ENCODE data around the gene KLF1. TPM values are rescaled to one million over a fixed set of nuclear protein-coding genes. Genes with fewer than 3 reads are reported as not detected.

The KLF1 gene
- total RNA-seq, 1 experiment from 2014 or later = 0.06 TPM

DNA sequence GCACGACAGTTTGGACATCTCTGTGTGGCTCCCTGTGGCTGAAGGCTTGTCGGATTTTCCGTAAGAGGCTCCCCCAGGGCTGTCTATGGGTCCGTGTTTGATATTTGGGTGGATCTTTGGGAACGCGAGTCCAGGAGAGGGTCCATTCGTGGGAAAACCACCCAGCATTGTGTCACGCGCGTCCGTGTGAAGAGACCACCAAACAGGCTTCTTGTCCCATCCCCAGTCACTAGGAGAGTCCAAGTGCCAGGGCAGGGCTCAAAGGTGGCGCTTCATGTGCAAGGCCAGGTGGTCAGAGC lies 2.4 kb downstream of the KLF1 start:
- no peak overlapping the region for H3K4me3 ChIP-seq
- no peak overlapping the region for H3K27ac ChIP-seq
- no peak for DNase-seq
- H3K36me3 ChIP-seq = no peaks in the 10 kb centered on the region
- no peaks in the 10 kb centered on the region for H3K4me1 ChIP-seq
- no peaks in the 10 kb centered on the region for H3K9me3 ChIP-seq (replicated peaks)
- no peaks in the 10 kb centered on the region for H3K27me3 ChIP-seq

GRCh38 chr19:12884202-12884601 lies 2.8 kb downstream of the KLF1 start:
- no peaks in the 10 kb centered on the region for H3K4me1 ChIP-seq
- no peak for DNase-seq
- H3K36me3 ChIP-seq = no peaks in the 10 kb centered on the region
- H3K27ac ChIP-seq = no peak overlapping the region
- no peak overlapping the region for H3K4me3 ChIP-seq
- H3K9me3 ChIP-seq (replicated peaks) = no peaks in the 10 kb centered on the region
- H3K27me3 ChIP-seq = no peaks in the 10 kb centered on the region

- no peaks in the 10 kb centered on the region for H3K9me3 ChIP-seq (replicated peaks)
- H3K4me1 ChIP-seq = no peaks in the 10 kb centered on the region
- H3K27me3 ChIP-seq = no peaks in the 10 kb centered on the region
- no peak overlapping the region for H3K27ac ChIP-seq
- no peak for DNase-seq
- no peak overlapping the region for H3K4me3 ChIP-seq
- 0 out of 2 replicates have a peak, but pooled peaks cover 2% of the 10 kb centered on the region for H3K36me3 ChIP-seq
Measured at GRCh38 chr19:12882589-12882988, 4.4 kb downstream of the KLF1 start.

GRCh38 chr19:12881172-12881808 lies 5.7 kb downstream of the KLF1 start, which contains the start of gene DNASE2:
TSS of gene DNASE2 (minus strand) at chr19:12881449. CDS start at chr19:12881375, 74 bp downstream.
- peak within 1 kb of the TSS; percentile 49 for H3K27ac ChIP-seq
- DNase-seq = peak; percentile 99 to 100

GRCh38 chr19:12880551-12881171 lies 6.3 kb downstream of the KLF1 start:
- Histone ChIP-seq H3K27ac (peak overlapping the region; percentile 49), H3K9me3 (replicated peaks) (no peaks in the 10 kb centered on the region), H3K36me3 (0 out of 2 replicates have a peak, but pooled peaks cover 2% of the 10 kb centered on the region), H3K27me3 (no peaks in the 10 kb centered on the region), H3K4me1 (no peaks in the 10 kb centered on the region), H3K4me3 (peak overlapping the region; percentile 63)
- peak; percentile 60 to 64 for DNase-seq

More at GRCh38 chr19:12881172-12881808, 5.7 kb downstream of the KLF1 start, which contains the start of gene DNASE2:
- Histone ChIP-seq H3K4me1 (no peaks in the 10 kb centered on the region), H3K36me3 (0 out of 2 replicates have a peak, but pooled peaks cover 2% of the 10 kb centered on the region), H3K9me3 (replicated peaks) (no peaks in the 10 kb centered on the region), H3K4me3 (peak within 1 kb of the TSS; percentile 63), H3K27me3 (no peaks in the 10 kb centered on the region)

DNA sequence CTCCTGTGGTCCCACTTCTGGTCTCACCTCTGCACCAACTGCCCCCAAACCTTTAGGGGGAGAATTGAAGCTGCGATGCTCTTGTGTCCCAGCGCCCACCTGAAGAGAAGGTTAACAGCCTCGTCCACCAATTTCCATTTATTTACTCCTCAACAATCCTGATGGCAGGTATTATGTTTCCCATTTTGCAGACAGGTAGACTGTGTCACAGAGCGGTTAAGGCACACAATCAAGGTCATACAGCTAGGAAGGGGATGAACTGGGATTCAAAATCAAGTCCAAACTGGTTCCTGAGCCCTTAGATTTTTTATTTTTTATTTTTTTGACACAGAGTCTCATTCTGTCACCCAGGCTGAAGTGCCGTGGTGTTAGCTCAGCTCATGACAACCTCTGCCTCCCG lies 11.9 kb downstream of the KLF1 start:
- Histone ChIP-seq H3K36me3 (0 out of 2 replicates have a peak, but pooled peaks cover 2% of the 10 kb centered on the region), H3K4me1 (no peaks in the 10 kb centered on the region), H3K27ac (no peak overlapping the region), H3K4me3 (no peak overlapping the region), H3K9me3 (replicated peaks) (no peaks in the 10 kb centered on the region; the same call in 1 of the 2 replicates), H3K27me3 (no peaks in the 10 kb centered on the region)
- DNase-seq = no peak

DNA sequence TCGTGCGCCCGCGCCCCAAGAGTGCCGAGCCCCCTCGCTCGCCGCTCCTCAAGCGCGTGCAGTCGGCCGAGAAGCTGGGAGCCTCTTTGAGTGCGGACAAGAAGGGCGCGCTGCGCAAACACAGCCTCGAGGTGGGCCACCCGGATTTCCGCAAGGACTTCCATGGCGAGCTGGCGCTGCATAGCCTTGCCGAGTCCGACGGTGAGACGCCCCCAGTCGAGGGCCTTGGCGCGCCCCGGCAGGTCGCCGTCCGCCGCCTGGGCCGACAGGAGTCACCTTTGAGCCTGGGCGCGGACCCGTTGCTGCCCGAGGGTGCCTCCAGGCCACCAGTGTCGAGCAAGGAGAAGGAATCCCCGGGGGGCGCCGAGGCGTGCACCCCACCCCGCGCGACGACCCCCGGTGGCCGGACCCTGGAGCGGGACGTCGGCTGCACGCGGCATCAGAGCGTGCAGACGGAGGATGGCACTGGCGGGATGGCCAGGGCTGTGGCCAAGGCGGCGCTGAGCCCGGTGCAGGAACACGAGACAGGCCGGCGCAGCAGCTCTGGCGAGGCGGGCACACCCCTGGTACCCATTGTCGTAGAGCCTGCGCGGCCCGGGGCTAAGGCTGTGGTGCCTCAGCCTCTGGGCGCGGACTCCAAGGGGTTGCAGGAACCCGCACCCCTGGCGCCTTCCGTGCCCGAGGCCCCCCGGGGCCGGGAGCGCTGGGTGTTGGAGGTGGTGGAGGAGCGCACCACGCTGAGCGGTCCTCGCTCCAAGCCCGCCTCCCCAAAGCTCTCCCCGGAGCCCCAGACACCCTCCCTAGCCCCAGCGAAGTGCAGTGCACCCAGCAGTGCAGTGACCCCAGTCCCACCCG lies 12.9 kb downstream of the KLF1 start:
- no peaks in the 10 kb centered on the region for H3K4me1 ChIP-seq
- H3K36me3 ChIP-seq = 0 out of 2 replicates have a peak, but pooled peaks cover 2% of the 10 kb centered on the region
- no peak for DNase-seq
- H3K4me3 ChIP-seq = no peak overlapping the region
- H3K9me3 ChIP-seq (replicated peaks) = no peaks in the 10 kb centered on the region; the same call in 1 of the 2 replicates
- no peak overlapping the region for H3K27ac ChIP-seq
- H3K27me3 ChIP-seq = no peaks in the 10 kb centered on the region

- Histone ChIP-seq H3K4me1 (no peaks in the 10 kb centered on the region), H3K36me3 (0 out of 2 replicates have a peak, but pooled peaks cover 2% of the 10 kb centered on the region), H3K4me3 (no peak overlapping the region), H3K27ac (no peak overlapping the region), H3K27me3 (no peaks in the 10 kb centered on the region), H3K9me3 (replicated peaks) (no peaks in the 10 kb centered on the region; the same call in 1 of the 2 replicates)
- peak; percentile 63 for DNase-seq
Measured at GRCh38 chr19:12872941-12873890, 13.8 kb downstream of the KLF1 start.

DNA sequence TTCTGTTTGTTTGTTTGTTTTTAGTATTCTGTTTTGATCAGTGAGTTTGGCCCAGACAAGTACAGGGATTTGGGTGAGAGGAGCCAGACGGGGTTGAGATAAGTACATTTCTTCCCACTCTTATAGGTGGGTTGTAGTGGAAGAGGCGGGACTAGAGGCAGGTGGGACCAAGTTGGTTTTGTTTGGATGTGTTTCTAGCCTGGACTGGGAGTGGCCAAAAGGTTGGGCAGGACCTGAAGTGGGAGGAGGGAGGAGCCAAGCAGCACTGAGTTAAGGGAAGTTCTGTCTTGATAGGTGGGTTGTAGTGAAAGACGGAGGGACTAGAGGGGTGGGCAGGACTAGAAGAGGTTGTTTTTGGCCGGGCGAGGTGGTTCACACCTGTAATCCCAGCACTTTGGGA lies 14.7 kb downstream of the KLF1 start:
- no peak for DNase-seq
- H3K4me3 ChIP-seq = no peak overlapping the region
- no peaks in the 10 kb centered on the region for H3K27me3 ChIP-seq
- no peaks in the 10 kb centered on the region; the same call in 1 of the 2 replicates for H3K9me3 ChIP-seq (replicated peaks)
- H3K4me1 ChIP-seq = no peaks in the 10 kb centered on the region
- H3K27ac ChIP-seq = no peak overlapping the region
- no peaks in the 10 kb centered on the region for H3K36me3 ChIP-seq

GRCh38 chr19:12871681-12872080 lies 15.3 kb downstream of the KLF1 start:
- H3K4me1 ChIP-seq = no peaks in the 10 kb centered on the region
- no peaks in the 10 kb centered on the region for H3K36me3 ChIP-seq
- H3K27ac ChIP-seq = no peak overlapping the region
- no peak overlapping the region for H3K4me3 ChIP-seq
- H3K27me3 ChIP-seq = no peaks in the 10 kb centered on the region
- no peak for DNase-seq
- no peaks in the 10 kb centered on the region; the same call in 1 of the 2 replicates for H3K9me3 ChIP-seq (replicated peaks)

GRCh38 chr19:12868540-12869112 lies 18.4 kb downstream of the KLF1 start:
- Histone ChIP-seq H3K27ac (no peak overlapping the region), H3K4me3 (no peak overlapping the region), H3K4me1 (0 out of 2 replicates have a peak, but pooled peaks cover 2% of the 10 kb centered on the region), H3K9me3 (replicated peaks) (no peaks in the 10 kb centered on the region; the same call in 1 of the 2 replicates), H3K27me3 (no peaks in the 10 kb centered on the region), H3K36me3 (no peaks in the 10 kb centered on the region)
- DNase-seq = peak in 1 of 2 experiments; percentile 51

- Histone ChIP-seq H3K36me3 (no peaks in the 10 kb centered on the region), H3K4me3 (peak overlapping the region; percentile 59), H3K27me3 (no peaks in the 10 kb centered on the region), H3K27ac (peak overlapping the region; percentile 1; the same call in 1 of the 2 replicates), H3K4me1 (0 out of 2 replicates have a peak, but pooled peaks cover 2% of the 10 kb centered on the region), H3K9me3 (replicated peaks) (no peaks in the 10 kb centered on the region)
- DNase-seq = peak; percentile 94 to 98
Measured at GRCh38 chr19:12867120-12868099, 19.6 kb downstream of the KLF1 start.
